Tibial nerve (tissue), 4 donors: ENCODE data around the gene ENOX1.

Experiments used
- CTCF ChIP-seq, 5 experiments: fragments of 200-600 bp in 3 of 5; fragments of 450-650 bp in 2 of 5; sonication (generic) in 3 of 5; IDR thresholded peaks; one replicate each; pipeline ENCODE4 v1.5.1; 2016 to 2019; ENCODE audit warnings: antibody characterized with exemption in 5 of 5, mild to moderate bottlenecking in 3 of 5, moderate library complexity in 2 of 5
- EP300 ChIP-seq, 2 donors: sonication (generic); formaldehyde crosslinking; IDR thresholded peaks; one replicate each; pipeline ENCODE4 v1.6.1; 2017; ENCODE audit warnings: antibody characterized with exemption in 2 of 2, mild to moderate bottlenecking in 1 of 2
- POLR2A ChIP-seq, 2 donors: fragments of 450-650 bp; IDR thresholded peaks; one replicate each; pipeline ENCODE4 v1.6.1; 2017; ENCODE audit warnings: antibody characterized with exemption in 2 of 2, mild to moderate bottlenecking in 2 of 2, moderate library complexity in 2 of 2

DNA sequence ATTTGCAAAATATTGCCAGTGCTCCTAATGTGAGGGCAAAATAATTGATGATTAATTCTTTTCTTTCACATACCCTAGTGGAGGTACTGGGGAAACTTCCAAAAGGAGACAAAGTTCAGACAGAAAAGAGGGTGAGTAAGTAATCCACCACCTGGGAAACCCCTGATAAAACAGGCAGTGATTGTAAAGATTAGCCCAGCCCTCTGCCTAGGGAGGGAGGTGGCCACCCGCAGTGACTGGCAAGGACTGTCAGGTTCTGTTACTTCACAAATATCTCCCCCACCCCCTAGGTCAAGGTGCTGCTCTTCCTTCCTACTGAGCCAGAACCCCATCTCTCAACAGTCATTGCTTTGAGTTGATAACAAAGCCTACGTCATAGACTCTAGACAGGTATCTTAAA lies 523.7 kb downstream of the ENOX1 start:
- TF ChIP-seq CTCF (IDR thresholded peaks at IDR 0.05) (no peak), POLR2A (IDR thresholded peaks at IDR 0.05) (no peak), EP300 (IDR thresholded peaks at IDR 0.05) (no peak)
